GM23338 (cell line): ENCODE results near the gene MAN1A2. TPM values are rescaled to one million over a fixed set of nuclear protein-coding genes. Genes with fewer than 3 reads are reported as not detected.

Experiments used
- ATAC-seq: fragments of 200-7000 bp; cut with Tn5 transposase; 3 replicates; pipeline ENCODE4 v1.9.1; 2020
- DNase-seq: peaks from one replicate; pipeline ENCODE4 v3.0.0-alpha.2; 2015; ENCODE audit warnings: low spot score
- H2AFZ ChIP-seq: fragments of 200-600 bp; sonication (generic); 2 replicates; pipeline ENCODE4 v1.8.0; 2016; ENCODE audit warnings: antibody characterized with exemption, mild to moderate bottlenecking, moderate library complexity
- H3F3A ChIP-seq: fragments of 200-600 bp; sonication (generic); replicated peaks from 2 replicates; pipeline ENCODE4 v1.8.0; 2017; ENCODE audit warnings: antibody characterized with exemption, mixed run types, low read depth
- H3K27ac ChIP-seq: fragments of 200-600 bp; sonication (generic); 2 replicates; pipeline ENCODE4 v1.6.1; 2016; ENCODE audit warnings: low read depth
- H3K27me3 ChIP-seq: fragments of 200-600 bp; sonication (generic); 2 replicates; pipeline ENCODE4 v1.8.0; 2016; ENCODE audit warnings: mild to moderate bottlenecking, mixed run types, moderate library complexity; ENCODE audit not compliant: insufficient read depth
- H3K36me3 ChIP-seq: fragments of 200-600 bp; sonication (generic); 2 replicates; pipeline ENCODE4 v1.8.0; 2016; ENCODE audit warnings: mild to moderate bottlenecking; ENCODE audit not compliant: insufficient read depth
- H3K4me1 ChIP-seq: fragments of 200-600 bp; sonication (generic); 2 replicates; pipeline ENCODE4 v1.8.0; 2016; ENCODE audit warnings: mild to moderate bottlenecking, moderate library complexity; ENCODE audit not compliant: insufficient read depth
- H3K4me2 ChIP-seq: fragments of 200-600 bp; sonication (generic); 2 replicates; pipeline ENCODE4 v1.7.1; 2017; ENCODE audit warnings: mixed run types
- H3K4me3 ChIP-seq: fragments of 200-600 bp; sonication (generic); 2 replicates; pipeline ENCODE4 v1.6.1; 2016; ENCODE audit warnings: mixed run types
- H3K79me2 ChIP-seq: fragments of 200-600 bp; sonication (generic); replicated peaks from 2 replicates; pipeline ENCODE4 v1.8.0; 2017; ENCODE audit warnings: mild to moderate bottlenecking; ENCODE audit not compliant: insufficient read depth
- H3K9me2 ChIP-seq: fragments of 200-600 bp; sonication (generic); 2 replicates; pipeline ENCODE4 v1.8.0; 2017; ENCODE audit not compliant: insufficient read depth
- H4K20me1 ChIP-seq: fragments of 200-600 bp; sonication (generic); replicated peaks from 2 replicates; pipeline ENCODE4 v1.8.0; 2017; ENCODE audit warnings: mild to moderate bottlenecking; ENCODE audit not compliant: insufficient read depth
- H3K27ac Mint-ChIP-seq: 2 replicates; pipeline ENCODE4 v1.8.0; 2020; ENCODE audit warnings: inconsistent platforms, mild to moderate bottlenecking, moderate library complexity, mixed read lengths
- H3K27me3 Mint-ChIP-seq: 3 replicates; pipeline ENCODE4 v1.8.0; 2022; ENCODE audit warnings: low read depth, mild to moderate bottlenecking, moderate library complexity, mixed read lengths, inconsistent platforms; ENCODE audit not compliant: insufficient read depth, poor library complexity
- H3K36me3 Mint-ChIP-seq: 3 replicates; pipeline ENCODE4 v1.8.0; 2021; ENCODE audit warnings: low read depth, mild to moderate bottlenecking, inconsistent platforms, moderate library complexity, mixed read lengths
- H3K4me1 Mint-ChIP-seq: 3 replicates; pipeline ENCODE4 v1.8.0; 2020; ENCODE audit warnings: mild to moderate bottlenecking, inconsistent platforms, mixed read lengths
- H3K4me3 Mint-ChIP-seq: 3 replicates; pipeline ENCODE4 v1.8.0; 2021; ENCODE audit warnings: moderate library complexity, mild to moderate bottlenecking, inconsistent platforms, mixed read lengths
- H3K9me3 Mint-ChIP-seq: 3 replicates; pipeline ENCODE4 v1.8.0; 2020; ENCODE audit warnings: moderate library complexity, mild to moderate bottlenecking, inconsistent platforms, mixed read lengths
- JUNB ChIP-seq: IDR thresholded peaks from one replicate; pipeline ENCODE4 v1.6.1; 2016; ENCODE audit warnings: antibody characterized with exemption; ENCODE audit not compliant: unreplicated experiment
- NANOG ChIP-seq: IDR thresholded peaks from 2 replicates; pipeline ENCODE4 v1.6.1; 2016; ENCODE audit warnings: antibody characterized with exemption, borderline replicate concordance
- POLR2AphosphoS5 ChIP-seq: IDR thresholded peaks from 2 replicates; pipeline ENCODE4 v1.6.1; 2016; ENCODE audit warnings: antibody characterized with exemption, low read depth
- STAT1 ChIP-seq: IDR thresholded peaks from one replicate; pipeline ENCODE4 v1.6.1; 2016; ENCODE audit warnings: antibody characterized with exemption; ENCODE audit not compliant: unreplicated experiment
- ZNF114 ChIP-seq: fragments of 250-450 bp; sonication (Bioruptor Pico); IDR thresholded peaks from 2 replicates; pipeline ENCODE4 v1.5.0; 2020; ENCODE audit warnings: mild to moderate bottlenecking, moderate library complexity
- polyA plus RNA-seq: library from polyadenylated mRNA; unstranded; fragments of >200 nt; fragmentation: Nextera tagmentation; extraction: Ambion mirVana; gene quantifications from 2 replicates; pipeline ENCODE4 v1.2.1, GENCODE V29; 2016
- total RNA-seq: library from RNA; depleted of rRNA; stranded (reverse); fragments of >200 nt; shearing (Covaris generic); gene quantifications from 2 replicates; pipeline ENCODE4 v1.2.3, GENCODE V29; 2014
- TF ChIP-seq, protein P1 (sequence below): IDR thresholded peaks from 2 replicates; pipeline ENCODE4 v1.6.1; 2016; ENCODE audit warnings: antibody characterized with exemption
- TF ChIP-seq, protein P2 (sequence below), 2 experiments: fragments of 200-600 bp in 1 of 2; sonication (generic) in 1 of 2; conservative IDR thresholded peaks; 2 replicates each; pipeline versions ENCODE4 v1.5.1 to v1.6.1; 2016 to 2017; ENCODE audit warnings: antibody characterized with exemption in 2 of 2, low read depth in 2 of 2, mild to moderate bottlenecking in 2 of 2, moderate library complexity in 1 of 2
- TF ChIP-seq, protein P3 (sequence below): IDR thresholded peaks from one replicate; pipeline ENCODE4 v1.6.1; 2018; ENCODE audit warnings: antibody characterized with exemption; ENCODE audit not compliant: unreplicated experiment
- TF ChIP-seq, protein P4 (sequence below): fragments of 250-450 bp; sonication (Bioruptor Pico); IDR thresholded peaks from 2 replicates; pipeline ENCODE4 v1.5.0; 2020; ENCODE audit warnings: mild to moderate bottlenecking, moderate library complexity

Gene MAN1A2
- total and polyA plus RNA-seq, 2 experiments from 2014 or later, result 18.6 to 22.2 TPM

DNA sequence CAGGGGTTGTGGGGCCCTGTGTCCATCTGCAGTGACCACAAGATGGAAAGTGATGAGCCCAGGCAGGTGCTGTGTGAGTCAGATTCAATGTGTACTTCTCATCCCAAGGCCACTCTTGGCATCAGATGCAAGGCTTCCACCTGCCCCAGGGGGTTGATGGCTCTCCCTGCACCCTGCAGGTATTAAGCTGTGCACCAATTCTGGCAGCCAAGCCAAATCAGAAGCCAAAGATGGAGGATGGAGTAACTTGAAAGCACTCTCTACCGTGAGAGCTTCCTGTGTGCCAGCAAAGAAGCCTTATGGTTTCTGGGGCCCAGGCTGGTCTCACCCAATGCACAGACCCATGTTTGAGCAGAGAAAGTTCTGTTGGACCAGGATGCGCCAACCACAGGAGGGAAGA is 194.3 kb downstream of the MAN1A2 start:
- no peak overlapping the region for H3K27ac Mint-ChIP-seq
- ATAC-seq (no peak), DNase-seq (no peak)
- H3K4me1 Mint-ChIP-seq, result peaks cover 2% of the 10 kb centered on the region; the same call in 1 of the 3 replicates
- no peaks in the 10 kb centered on the region for H4K20me1 ChIP-seq
- no peak overlapping the region for H3K4me3 Mint-ChIP-seq
- H3K27me3 ChIP-seq, result no peaks in the 10 kb centered on the region
- H2AFZ ChIP-seq, result no peak overlapping the region
- no peak overlapping the region for H3K4me2 ChIP-seq
- no peaks in the 10 kb centered on the region for H3K36me3 ChIP-seq
- H3K4me3 ChIP-seq, result no peak overlapping the region
- no peaks in the 10 kb centered on the region for H3F3A ChIP-seq
- H3K79me2 ChIP-seq, result no peaks in the 10 kb centered on the region
- H3K4me1 ChIP-seq, result no peaks in the 10 kb centered on the region
- H3K27me3 Mint-ChIP-seq, result peaks cover 4% of the 10 kb centered on the region
- peaks cover 13% of the 10 kb centered on the region for H3K36me3 Mint-ChIP-seq
- no peaks in the 10 kb centered on the region; the same call in 1 of the 2 replicates for H3K9me2 ChIP-seq
- TF ChIP-seq JUNB, result no peak
- TF ChIP-seq, protein P1, sequence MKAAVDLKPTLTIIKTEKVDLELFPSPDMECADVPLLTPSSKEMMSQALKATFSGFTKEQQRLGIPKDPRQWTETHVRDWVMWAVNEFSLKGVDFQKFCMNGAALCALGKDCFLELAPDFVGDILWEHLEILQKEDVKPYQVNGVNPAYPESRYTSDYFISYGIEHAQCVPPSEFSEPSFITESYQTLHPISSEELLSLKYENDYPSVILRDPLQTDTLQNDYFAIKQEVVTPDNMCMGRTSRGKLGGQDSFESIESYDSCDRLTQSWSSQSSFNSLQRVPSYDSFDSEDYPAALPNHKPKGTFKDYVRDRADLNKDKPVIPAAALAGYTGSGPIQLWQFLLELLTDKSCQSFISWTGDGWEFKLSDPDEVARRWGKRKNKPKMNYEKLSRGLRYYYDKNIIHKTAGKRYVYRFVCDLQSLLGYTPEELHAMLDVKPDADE, result no peak
- no peak for TF ChIP-seq POLR2AphosphoS5
- no peak for TF ChIP-seq ZNF114 (CRISPR knock-in tag)
- TF ChIP-seq, protein P2, sequence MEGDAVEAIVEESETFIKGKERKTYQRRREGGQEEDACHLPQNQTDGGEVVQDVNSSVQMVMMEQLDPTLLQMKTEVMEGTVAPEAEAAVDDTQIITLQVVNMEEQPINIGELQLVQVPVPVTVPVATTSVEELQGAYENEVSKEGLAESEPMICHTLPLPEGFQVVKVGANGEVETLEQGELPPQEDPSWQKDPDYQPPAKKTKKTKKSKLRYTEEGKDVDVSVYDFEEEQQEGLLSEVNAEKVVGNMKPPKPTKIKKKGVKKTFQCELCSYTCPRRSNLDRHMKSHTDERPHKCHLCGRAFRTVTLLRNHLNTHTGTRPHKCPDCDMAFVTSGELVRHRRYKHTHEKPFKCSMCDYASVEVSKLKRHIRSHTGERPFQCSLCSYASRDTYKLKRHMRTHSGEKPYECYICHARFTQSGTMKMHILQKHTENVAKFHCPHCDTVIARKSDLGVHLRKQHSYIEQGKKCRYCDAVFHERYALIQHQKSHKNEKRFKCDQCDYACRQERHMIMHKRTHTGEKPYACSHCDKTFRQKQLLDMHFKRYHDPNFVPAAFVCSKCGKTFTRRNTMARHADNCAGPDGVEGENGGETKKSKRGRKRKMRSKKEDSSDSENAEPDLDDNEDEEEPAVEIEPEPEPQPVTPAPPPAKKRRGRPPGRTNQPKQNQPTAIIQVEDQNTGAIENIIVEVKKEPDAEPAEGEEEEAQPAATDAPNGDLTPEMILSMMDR (conservative IDR thresholded peaks at IDR 0.05; ENCODE audit: low read depth in 2 of 2), result no peak
- TF ChIP-seq STAT1, result no peak
- TF ChIP-seq NANOG, result no peak
- TF ChIP-seq, protein P3, sequence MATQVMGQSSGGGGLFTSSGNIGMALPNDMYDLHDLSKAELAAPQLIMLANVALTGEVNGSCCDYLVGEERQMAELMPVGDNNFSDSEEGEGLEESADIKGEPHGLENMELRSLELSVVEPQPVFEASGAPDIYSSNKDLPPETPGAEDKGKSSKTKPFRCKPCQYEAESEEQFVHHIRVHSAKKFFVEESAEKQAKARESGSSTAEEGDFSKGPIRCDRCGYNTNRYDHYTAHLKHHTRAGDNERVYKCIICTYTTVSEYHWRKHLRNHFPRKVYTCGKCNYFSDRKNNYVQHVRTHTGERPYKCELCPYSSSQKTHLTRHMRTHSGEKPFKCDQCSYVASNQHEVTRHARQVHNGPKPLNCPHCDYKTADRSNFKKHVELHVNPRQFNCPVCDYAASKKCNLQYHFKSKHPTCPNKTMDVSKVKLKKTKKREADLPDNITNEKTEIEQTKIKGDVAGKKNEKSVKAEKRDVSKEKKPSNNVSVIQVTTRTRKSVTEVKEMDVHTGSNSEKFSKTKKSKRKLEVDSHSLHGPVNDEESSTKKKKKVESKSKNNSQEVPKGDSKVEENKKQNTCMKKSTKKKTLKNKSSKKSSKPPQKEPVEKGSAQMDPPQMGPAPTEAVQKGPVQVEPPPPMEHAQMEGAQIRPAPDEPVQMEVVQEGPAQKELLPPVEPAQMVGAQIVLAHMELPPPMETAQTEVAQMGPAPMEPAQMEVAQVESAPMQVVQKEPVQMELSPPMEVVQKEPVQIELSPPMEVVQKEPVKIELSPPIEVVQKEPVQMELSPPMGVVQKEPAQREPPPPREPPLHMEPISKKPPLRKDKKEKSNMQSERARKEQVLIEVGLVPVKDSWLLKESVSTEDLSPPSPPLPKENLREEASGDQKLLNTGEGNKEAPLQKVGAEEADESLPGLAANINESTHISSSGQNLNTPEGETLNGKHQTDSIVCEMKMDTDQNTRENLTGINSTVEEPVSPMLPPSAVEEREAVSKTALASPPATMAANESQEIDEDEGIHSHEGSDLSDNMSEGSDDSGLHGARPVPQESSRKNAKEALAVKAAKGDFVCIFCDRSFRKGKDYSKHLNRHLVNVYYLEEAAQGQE, result no peak
- TF ChIP-seq, protein P4, sequence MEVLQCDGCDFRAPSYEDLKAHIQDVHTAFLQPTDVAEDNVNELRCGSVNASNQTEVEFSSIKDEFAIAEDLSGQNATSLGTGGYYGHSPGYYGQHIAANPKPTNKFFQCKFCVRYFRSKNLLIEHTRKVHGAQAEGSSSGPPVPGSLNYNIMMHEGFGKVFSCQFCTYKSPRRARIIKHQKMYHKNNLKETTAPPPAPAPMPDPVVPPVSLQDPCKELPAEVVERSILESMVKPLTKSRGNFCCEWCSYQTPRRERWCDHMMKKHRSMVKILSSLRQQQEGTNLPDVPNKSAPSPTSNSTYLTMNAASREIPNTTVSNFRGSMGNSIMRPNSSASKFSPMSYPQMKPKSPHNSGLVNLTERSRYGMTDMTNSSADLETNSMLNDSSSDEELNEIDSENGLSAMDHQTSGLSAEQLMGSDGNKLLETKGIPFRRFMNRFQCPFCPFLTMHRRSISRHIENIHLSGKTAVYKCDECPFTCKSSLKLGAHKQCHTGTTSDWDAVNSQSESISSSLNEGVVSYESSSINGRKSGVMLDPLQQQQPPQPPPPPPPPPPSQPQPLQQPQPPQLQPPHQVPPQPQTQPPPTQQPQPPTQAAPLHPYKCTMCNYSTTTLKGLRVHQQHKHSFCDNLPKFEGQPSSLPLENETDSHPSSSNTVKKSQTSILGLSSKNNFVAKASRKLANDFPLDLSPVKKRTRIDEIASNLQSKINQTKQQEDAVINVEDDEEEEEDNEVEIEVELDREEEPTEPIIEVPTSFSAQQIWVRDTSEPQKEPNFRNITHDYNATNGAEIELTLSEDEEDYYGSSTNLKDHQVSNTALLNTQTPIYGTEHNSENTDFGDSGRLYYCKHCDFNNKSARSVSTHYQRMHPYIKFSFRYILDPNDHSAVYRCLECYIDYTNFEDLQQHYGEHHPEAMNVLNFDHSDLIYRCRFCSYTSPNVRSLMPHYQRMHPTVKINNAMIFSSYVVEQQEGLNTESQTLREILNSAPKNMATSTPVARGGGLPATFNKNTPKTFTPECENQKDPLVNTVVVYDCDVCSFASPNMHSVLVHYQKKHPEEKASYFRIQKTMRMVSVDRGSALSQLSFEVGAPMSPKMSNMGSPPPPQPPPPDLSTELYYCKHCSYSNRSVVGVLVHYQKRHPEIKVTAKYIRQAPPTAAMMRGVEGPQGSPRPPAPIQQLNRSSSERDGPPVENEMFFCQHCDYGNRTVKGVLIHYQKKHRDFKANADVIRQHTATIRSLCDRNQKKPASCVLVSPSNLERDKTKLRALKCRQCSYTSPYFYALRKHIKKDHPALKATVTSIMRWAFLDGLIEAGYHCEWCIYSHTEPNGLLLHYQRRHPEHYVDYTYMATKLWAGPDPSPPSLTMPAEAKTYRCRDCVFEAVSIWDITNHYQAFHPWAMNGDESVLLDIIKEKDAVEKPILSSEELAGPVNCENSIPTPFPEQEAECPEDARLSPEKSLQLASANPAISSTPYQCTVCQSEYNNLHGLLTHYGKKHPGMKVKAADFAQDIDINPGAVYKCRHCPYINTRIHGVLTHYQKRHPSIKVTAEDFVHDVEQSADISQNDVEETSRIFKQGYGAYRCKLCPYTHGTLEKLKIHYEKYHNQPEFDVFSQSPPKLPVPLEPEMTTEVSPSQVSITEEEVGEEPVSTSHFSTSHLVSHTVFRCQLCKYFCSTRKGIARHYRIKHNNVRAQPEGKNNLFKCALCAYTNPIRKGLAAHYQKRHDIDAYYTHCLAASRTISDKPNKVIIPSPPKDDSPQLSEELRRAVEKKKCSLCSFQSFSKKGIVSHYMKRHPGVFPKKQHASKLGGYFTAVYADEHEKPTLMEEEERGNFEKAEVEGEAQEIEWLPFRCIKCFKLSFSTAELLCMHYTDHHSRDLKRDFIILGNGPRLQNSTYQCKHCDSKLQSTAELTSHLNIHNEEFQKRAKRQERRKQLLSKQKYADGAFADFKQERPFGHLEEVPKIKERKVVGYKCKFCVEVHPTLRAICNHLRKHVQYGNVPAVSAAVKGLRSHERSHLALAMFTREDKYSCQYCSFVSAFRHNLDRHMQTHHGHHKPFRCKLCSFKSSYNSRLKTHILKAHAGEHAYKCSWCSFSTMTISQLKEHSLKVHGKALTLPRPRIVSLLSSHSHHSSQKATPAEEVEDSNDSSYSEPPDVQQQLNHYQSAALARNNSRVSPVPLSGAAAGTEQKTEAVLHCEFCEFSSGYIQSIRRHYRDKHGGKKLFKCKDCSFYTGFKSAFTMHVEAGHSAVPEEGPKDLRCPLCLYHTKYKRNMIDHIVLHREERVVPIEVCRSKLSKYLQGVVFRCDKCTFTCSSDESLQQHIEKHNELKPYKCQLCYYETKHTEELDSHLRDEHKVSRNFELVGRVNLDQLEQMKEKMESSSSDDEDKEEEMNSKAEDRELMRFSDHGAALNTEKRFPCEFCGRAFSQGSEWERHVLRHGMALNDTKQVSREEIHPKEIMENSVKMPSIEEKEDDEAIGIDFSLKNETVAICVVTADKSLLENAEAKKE (CRISPR knock-in tag), result no peak
- H3K9me3 Mint-ChIP-seq, result peaks cover 24% of the 10 kb centered on the region
- H3K27ac ChIP-seq, result no peak overlapping the region
